HG02981 (cell line): ENCODE data around the gene CCDC89.
A peak's percentile ranks its signal among the peaks of the same experiment; 100 is the strongest.

Experiments used
- ATAC-seq: cut with Tn5 transposase; IDR thresholded peaks from one replicate; pipeline ENCODE4 v1.9.1; 2021; ENCODE audit warnings: mild to moderate bottlenecking, moderate library complexity; ENCODE audit not compliant: unreplicated experiment

Gene CCDC89

DNA sequence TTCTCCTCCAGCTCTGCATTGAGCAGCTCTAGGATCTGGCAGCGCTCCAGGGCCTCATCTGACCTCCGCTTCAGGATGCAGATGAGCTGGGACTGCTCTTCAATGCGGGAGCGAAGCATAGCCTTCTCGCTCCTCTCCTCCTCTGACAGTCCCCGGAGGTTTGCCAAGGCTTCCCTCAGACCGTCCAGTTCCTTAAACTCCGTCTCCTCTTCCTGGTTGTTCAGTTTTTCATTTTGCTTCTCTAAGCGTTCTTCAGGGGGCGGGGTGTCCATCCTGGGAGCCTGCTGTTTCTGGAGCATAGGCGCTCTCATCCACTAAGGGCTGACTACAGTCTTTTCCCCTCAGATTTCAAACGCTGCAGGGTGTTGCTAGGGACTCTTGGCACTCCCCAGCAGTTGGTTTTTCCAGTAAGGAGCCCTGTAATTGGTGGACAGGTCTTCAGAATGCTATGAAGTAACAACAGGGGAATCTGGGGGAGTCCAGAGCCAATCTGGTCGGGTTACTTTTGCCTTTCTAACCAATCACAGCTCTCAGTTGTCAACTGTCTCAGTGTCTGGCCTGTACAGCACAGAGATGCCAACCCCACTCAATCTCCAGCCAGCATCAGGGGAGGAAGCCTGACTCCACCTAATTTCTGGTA is at the start of gene CCDC89:
CCDC89 (minus strand) TSS at position 376 of the 640 bp plus-strand sequence; CDS start at position 311, 65 bp downstream.
- no peak for ATAC-seq

DNA sequence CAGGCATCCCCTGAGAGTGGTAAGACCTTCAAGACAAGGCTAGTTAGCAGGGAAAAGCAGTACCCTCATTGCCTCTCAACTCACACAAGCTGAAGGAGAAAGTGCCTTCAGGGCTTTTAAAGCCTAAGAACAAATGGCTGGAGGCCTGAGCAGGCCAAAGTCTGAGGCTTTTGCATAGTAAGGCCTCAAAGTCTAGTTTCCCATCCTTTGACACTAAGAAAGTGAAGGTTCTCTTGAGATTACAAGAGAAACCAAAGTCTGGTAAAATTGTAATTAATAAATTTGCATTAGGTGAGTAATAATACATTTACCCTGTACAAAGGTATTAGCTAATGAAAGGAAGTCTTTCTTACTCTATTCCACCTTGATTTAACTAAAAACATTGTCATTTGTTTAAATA is 47.0 kb upstream of the CCDC89 start:
- peak; percentile 93 for ATAC-seq

DNA sequence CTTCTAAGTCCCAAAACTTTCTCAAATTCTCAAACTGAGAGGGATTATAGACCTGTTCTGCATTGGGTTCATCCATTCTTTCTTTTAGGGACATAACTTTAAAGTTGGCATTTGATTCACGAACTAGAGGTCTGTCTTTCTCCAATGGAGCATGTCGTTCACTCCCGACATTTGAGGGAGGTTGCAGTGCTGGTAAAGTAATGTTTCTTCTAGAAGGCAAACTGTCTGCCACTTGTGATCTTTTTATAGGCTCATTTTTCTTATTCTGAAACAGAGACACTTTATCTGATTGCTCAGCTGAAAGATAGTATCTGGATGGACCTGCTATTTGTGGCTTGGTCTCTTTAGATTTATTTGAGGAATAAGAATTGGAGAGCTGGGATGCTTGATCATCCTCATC is 40.4 kb upstream of the CCDC89 start:
- ATAC-seq: no peak

DNA sequence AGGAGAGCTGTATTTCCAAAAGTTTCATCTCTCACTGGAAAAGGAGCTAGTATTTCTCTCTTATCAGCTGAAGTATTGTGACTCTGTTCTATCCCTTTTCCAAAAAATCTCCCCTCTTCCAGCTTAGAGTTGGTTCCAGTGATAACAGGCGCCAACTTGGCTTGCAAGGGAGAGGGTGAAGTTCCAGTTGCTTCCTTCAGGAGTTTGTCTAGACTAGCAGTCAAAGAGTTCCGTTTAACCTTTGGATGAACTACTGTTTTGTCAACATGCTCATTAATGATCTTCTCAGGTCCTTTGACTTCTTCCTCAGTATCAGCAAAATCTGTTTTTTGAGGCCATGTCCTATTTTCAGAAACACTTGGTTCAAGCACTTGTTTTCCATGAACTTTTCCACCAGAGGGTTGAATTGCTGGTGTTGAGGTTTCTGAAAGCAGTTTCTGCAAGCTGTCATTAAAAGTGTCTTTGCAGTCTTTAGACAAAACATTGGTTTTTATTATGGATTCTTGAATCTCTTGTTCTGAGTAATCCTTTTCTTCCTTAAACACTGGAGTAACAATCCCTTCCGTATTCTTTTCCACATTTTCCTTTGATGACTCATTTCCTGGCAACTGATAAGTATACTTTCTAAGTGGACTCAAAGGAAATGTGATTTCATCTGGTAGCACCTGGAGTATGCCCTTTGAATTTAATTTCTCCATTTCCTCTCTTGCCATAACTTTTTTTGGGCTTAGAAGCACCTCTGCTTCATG is 39.7 kb upstream of the CCDC89 start:
- ATAC-seq: no peak

DNA sequence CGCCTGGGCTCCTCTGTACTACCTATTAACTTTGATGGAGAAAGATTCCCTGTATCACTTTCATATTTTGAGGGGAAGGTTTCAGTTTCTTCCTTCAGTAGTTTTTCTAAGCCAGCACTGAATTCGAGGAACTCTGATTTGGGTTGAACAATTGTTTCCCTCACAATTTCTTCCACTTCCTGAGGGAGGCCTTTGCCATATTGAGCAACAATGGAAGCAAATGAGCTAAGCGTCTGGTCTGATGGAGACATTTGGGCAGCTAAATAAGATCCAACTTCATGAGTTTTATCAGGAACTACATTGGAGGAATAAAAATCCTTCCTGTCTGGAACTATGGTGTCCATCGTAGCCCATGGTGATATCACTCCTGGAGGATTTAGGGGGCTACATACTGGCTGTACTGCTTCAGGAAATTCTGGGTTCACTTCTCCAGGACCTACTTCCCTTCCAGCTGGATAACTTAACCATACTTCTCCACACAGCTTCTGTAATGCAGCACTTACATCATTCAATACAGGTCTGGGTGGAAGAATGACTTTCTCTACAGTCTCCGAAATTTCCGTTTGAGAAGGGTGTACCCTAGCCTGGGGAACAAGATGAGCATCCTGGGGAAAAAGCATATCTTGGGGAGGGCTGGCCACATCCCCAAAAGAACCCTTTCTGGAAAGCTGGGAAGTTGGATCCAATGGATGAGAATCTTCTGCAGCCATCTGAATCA is 38.9 kb upstream of the CCDC89 start:
- ATAC-seq: no peak

DNA sequence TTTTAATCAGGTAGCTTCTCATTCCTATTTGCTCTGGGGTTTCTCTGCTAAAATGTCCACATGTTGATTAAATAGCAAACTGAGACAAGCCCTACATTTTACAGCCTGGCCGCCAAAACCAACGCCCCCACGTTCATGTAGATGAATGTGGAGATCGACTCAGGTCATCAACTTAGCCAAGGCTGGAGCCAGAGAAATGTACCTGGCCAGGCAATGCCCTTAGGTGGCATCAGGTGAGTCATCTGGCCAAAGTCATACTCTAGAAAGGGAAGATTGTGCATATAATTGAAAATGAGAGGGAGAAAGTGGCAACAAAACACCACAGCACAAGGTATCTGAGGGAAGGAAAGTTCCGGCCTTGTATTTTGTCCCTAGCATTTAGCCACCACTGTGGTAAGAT is 37.1 kb upstream of the CCDC89 start:
- no peak for ATAC-seq

DNA sequence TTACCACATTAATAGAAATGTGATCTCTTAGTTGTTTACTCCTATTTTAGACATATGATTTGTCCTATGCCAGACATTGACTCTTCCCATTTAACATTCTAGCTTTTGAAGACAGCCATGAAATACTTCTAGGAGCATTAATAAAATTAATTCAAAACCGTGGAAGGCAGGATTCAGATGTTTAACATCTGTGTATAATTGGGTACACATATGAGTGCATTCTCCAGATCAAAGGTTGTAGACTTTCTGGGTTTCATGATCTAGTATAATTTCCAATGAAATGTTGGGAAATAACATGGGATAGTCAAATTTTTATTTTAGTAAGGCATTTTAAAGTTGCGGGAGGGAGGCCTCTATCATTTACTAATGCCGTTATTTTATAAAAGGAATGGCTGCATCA is 35.2 kb upstream of the CCDC89 start:
- ATAC-seq: no peak

DNA sequence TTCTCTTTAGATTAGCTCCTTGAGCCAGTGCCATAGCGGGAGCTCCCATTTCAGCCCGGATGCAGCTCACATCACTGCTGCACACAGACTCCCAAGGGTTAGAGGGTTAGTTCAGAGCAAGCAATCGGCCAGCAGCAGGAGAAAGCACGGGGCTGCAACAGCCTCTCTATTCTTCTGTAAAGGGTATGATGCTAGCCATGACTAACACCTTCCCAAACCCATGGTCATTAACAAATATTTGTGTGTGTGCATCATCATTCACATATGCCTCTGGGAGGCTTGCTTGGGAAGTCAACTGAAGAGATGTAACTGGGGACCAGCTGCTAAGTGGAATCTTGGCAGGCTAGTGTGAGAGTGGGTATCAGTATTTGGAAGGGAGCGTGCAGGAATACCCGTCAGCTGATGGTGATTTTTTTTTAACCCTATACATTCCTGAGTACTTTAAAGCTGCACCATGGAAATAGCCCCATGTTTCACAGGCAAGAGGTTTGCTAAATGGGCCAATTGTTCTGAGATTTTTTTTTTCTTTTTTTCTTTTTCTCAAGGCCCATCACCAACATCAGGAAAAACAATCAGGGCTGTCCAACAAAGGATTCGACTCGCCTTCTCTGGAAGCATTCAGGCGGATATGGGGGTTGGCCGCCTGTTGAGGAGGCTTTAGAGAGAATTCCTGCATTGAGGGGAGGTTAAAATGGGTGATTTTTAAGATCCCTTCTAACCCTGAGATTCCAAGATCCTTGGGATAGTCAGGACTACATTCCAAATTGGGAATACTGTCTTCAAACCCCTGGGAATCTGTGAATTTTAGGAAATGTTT is 33.2 kb upstream of the CCDC89 start:
- ATAC-seq: no peak

DNA sequence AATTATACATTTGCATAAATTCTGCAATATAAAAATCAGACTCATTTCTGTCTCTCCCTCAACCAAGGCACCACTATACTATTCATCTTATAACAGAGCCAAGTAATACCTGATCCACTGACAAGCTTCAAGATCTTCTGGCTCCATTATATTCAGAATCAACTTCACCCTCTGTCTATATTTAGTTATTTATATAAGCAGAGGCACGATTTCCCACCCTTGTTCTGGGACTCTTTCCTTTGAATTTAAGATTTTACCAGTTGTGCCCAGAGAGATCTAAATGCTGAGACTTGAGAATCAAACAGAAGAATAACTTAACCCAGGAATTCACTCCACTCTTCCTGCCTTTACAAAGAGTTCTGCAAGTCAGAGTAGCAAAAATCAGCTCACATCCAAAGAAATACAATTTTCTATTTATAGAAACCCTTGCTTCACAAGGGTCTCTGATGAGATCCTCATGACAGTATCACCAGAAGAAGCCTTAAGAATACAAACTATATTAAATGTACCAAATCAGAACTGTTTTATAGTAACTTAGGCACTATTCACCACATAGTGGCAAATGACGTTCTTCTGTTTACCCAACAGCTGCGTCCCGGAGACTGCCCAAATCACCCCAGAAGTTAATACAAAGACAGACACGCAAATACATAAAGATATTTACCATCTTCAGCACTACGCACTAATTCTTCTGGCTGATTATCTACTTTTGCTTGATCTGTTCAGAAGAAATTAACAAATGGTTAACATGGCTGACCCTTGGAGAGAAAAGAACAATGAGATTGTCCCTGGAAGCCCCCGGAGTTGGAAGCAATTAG is 32.3 kb upstream of the CCDC89 start:
- no peak for ATAC-seq

DNA sequence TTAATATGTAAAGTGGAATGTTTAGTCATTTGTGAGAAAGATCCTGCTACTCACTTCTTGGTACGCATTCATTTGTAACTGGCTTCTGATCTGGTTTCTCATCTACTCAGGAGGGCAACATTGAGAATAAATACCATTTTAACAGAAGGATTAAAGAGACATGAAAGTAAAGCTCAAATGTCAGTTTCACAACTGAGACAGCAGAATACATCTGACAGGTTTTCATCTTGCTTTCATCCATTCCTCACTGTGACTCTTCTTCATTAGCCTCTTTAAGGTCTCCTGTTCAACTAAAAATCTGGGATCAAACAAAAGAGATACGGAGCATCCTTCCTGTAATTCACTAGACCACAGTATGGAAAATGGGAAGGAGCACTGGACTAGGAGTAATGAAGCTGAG is 31.4 kb upstream of the CCDC89 start:
- ATAC-seq: no peak

DNA sequence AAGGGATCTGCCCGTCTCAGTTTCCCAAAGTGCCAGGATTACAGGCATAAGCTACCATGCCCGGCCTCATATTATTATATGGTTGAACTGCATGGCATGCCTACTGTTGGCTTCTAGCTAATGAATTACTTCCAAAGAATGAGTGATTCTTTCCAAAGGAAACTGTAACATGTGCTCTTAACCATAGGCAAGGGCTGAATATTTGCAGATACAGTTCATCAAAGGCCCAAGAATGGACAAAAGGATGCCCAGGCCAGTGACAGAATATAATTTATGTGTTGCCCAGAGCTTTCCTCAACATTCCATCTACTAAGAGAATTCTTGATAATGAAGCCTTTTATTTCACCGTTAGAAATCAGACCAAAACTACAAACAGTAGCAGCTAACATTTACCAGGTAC is 27.0 kb upstream of the CCDC89 start:
- no peak for ATAC-seq

DNA sequence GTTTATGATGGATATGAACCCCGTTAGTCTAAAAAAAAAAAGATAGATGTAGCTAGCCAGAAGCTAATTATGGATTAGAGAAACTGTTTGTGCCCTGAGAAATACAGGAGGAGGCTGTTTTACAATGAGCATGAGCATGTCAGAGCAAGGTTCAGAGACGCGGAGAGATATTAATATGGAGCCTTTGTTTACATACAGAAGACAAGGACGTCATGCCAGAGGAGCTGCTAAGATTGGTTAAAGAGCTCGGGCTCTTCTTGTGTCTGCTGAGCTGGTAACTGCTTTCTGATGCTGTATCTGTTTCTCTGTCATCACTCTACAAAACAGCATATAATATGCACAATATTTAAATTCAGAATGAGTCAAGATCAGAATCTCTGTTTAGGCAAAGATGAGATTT is 24.9 kb upstream of the CCDC89 start:
- no peak for ATAC-seq

DNA sequence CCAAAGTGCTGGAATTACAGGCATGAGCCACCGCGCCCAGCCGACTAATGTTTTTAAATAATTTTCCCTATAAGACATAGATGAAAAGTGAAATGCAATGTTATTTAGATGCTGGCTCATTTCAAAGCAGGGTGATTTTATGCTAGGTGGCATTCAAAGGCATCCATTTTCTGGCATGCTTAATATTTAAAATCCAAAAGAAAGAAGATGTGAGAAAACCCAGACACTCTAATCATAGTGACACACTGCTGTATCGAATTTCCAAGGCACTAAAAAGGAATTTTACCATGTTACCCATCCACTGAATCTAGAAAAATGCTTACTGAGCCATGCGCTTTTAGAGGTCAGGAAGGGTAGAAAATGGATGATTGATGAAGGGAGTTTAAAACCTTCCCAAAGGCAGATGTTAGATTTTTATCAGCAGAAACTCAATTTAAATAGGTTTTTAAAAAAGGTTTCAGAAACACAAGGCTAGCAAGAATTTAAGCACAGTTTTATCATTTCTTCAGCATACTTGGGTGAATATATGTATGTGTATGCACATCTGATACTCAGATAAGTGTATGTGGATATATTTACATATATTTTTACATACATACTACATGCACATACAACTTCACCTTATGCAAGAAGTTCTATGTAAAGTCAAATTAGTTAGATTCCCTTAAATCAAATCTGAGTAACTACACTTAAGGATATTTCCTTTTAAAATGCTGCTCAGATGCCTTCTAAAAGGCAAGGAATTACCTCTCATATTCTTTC is 24.1 kb upstream of the CCDC89 start:
- ATAC-seq: no peak

DNA sequence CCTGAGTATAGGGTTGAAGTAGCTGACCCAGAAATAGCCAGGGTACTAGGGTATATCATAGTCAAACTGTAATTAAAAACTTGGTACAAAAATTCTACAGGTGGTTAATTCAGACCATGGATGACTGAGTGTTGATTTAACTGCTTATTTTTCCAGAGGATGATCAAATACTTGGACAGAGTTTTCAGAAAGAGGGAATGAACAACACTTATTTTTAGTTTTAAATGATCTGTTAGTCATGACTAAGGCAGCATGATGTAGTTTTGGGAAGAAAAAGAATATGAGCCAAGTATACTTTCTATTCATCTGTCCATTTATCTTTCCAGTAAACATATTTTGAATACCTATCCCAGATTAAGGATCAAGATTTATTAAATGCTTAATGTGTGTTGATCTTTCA is 19.8 kb upstream of the CCDC89 start:
- no peak for ATAC-seq

DNA sequence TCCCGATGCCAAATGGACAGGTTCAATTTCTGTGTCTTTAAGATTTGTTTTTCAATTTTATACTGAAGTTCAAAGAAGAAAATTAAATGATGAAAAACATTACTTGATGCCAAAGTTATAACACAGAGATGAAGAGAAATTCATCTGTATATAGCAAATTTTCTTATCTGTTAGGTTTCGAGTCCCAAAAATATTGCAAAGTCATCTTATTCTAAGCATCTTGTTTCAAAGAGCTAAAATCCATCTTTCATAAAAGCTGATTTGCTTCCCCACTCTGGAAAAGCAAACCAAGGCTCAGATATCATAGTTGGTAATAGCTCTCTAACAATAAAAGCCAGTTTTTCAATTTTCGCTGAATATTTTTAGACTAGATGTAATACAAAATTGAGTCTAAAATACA is 19.0 kb upstream of the CCDC89 start:
- no peak for ATAC-seq

DNA sequence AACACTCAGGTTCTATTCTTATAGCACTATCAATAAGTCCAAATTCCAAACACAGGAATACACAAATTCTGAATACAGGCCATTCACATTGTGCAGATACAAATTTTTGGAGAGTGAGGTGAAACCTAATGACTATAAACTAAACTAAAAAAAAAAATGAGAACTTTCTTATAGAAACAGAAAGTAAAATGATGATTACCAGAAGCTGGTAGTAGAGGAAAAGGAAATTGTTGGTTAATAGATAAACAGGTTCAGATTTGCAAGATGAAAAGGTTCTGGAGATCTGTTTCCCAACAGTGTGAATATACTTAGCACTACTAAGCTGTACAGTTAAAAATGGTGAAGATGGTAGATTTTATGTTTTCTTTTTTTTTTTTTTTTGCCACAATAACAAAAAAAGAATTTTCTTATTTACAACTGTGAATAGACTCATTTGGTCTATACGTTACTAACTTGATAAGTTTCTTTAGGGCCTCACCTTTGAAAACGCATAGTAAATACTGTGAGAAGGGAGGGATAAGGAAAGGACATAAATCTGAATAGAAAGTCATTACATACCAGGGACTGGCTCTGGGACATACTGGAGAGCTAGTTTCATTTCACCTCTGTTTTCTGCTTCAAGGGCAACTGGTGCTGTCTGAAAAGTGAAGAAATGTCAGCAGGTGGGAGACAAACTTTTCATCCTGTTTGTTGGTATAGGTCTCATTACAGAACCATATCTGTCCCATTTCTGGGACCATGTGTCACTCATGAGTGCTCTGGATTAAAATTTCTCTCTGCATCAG is 14.2 kb upstream of the CCDC89 start:
- ATAC-seq: peak; percentile 87

DNA sequence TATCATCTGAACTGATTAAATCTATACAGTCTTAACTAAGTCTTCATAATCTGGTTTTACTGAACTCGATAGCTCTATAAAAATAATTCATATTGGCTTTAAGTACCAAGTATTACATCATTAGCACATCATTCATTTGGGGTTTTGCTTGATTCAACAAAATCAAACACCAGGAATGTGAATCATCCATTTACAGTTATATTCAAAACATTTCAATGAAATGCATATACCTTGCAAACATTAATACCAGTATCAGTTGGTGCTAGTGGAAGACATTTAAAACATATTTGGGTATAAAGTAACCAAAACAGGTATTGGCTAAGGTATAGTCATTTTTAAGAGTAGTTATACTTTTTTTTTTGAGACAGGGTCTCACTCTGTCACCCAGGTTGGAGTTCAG is 12.2 kb upstream of the CCDC89 start:
- ATAC-seq: no peak

DNA sequence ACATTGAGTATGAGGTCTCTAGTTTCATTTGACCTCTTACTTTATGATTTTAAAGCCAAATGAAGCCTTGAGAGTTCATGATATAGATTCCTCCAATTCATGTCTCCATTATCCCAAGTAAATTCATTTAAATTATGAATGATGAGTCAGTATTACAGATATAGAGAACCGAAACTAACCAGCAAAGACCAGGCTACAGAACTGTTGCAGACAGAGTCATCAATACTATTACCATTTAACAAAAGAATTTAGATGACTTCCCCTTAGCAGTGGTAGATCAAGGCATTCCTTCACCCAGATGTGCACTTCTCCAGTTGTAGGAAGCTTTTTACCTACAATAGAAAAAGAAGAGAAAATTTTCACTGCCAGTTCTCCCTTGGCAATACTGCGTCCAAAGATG is 11.8 kb upstream of the CCDC89 start:
- no peak for ATAC-seq

DNA sequence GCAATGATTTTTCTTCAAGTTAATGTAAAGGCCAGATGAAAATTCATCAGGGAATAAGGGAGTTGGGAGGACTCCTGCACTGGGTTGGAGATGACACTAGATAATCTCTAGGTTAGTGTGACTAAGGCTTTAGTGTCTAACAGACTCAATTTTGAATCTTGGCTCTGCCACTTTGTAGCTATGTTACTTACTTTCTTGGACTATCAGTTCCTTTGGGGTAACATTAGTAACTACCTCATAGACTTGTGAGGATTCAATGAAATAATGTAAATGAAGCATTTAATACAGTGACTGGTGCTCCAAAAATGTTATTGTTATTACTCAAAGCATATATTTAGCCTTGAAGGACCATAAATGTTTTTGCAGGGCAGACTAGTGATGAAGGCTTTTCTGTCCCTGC is 9.6 kb upstream of the CCDC89 start:
- no peak for ATAC-seq
